ENCODE measurements around the gene DGKI. TPM values are rescaled to one million over a fixed set of nuclear protein-coding genes. Genes with fewer than 3 reads are reported as not detected.

The DGKI gene
- total and polyA plus RNA-seq, 2 of the 13 experiments (the other 11 are each of a cell fraction or from before 2014, with no cell fraction given), result 0.09 to 0.17 TPM

DNA sequence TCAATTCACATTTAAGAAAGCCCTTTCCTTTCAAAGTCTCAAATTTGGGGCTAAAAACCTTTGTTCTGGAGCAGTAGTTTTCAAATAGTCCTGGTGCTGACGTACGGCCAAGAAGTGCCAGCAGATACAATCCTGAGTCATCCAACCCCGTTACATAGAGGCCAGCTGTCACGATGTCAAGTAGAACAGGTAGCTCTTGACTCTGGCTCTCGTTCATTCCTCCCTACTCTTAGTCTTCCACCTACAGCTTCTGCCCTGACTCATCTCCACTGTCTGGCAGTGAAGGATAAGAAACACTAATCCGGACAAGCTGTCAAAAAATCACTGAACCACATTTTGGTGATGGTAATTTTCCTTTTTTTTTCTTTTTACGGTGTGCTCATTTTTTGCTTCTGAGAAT is 370.8 kb downstream of the DGKI start (continued):
- no peak for TF ChIP-seq ZFY (CRISPR knock-in tag; IDR thresholded peaks at IDR 0.05)
- TF ChIP-seq KLF15 (CRISPR knock-in tag; IDR thresholded peaks at IDR 0.05; ENCODE audit: borderline replicate concordance), result no peak
- TF ChIP-seq ZNF703 (CRISPR knock-in tag; IDR thresholded peaks at IDR 0.05; ENCODE audit: borderline replicate concordance), result no peak
- TF ChIP-seq PHF20 (CRISPR knock-in tag; IDR thresholded peaks at IDR 0.05), result no peak
- TF ChIP-seq, protein P1, sequence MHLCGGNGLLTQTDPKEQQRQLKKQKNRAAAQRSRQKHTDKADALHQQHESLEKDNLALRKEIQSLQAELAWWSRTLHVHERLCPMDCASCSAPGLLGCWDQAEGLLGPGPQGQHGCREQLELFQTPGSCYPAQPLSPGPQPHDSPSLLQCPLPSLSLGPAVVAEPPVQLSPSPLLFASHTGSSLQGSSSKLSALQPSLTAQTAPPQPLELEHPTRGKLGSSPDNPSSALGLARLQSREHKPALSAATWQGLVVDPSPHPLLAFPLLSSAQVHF (CRISPR knock-in tag; IDR thresholded peaks at IDR 0.05), result no peak

DNA sequence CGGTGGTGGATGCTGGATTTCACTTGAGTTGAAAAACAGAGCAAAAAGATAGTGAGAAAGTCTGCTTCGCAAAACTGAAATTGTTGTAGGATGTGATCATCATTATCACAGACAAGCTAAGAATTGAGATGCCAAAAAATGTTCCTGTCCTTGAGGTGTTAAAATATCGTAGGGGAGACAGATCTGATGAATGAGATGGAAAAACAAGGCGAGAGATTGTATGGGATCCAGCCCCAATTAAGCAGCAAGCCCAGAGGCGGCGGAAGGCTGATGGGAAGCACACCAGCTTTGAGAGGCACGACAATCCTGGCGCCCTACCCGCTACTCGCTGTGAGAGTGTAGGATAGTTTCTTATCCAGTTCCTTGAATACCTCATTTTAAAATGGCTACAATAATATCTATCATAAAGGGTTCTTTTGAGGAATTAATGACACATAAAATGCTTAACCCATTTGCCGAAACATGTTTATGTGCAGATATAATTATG is 372.2 kb downstream of the DGKI start:
- Histone ChIP-seq H3K4me1 (ENCODE audit: insufficient read depth, low read length) (no peaks in the 10 kb centered on the region), H3K9ac (ENCODE audit: insufficient read depth, low read depth, low read length) (no peak overlapping the region), H3K36me3 (replicated peaks in 1 of 2; ENCODE audit: control insufficient read depth in 1 of 2, insufficient read depth in 2 of 2, low read length in 2 of 2) (no peaks in the 10 kb centered on the region), H4K20me1 (ENCODE audit: insufficient read depth, low read length) (no peaks in the 10 kb centered on the region), H3K79me2 (ENCODE audit: insufficient read depth, low read length) (no peaks in the 10 kb centered on the region), H3K27ac (ENCODE audit: extremely low read length, insufficient read depth, low read length) (no peak overlapping the region), H2AFZ (ENCODE audit: low read length) (no peak overlapping the region), H3K4me2 (ENCODE audit: low read depth, low read length) (no peak overlapping the region), H3K9me3 (ENCODE audit: low read length) (no peaks in the 10 kb centered on the region), H3K4me3 (replicated peaks in 1 of 3; ENCODE audit: insufficient read depth in 1 of 3, low read depth in 2 of 3, low read length in 3 of 3) (no peak overlapping the region), H3K27me3 (ENCODE audit: control insufficient read depth in 1 of 2, insufficient read depth in 2 of 2, low read length in 2 of 2) (peaks cover 0 to 2% of the 10 kb centered on the region in 2 experiments; a peak in 1 of 5 replicates)
- DNase-seq (ENCODE audit: low spot score), result no peak
- ChIA-PET CTCF (ENCODE audit: low intra/inter-chr PET ratio, low total read pairs) (no interaction called here), POLR2A (no interaction called here)
- ATAC-seq, result no peak
- intact Hi-C loops (cut with micrococcal nuclease; ENCODE audit: unreplicated experiment), result no loop called here
- in situ Hi-C loops (cut with HindIII; ENCODE audit: extremely low pct_ligation_motif_present, low pct_unique_long_range_greater_than_20kb), result no loop called here
- no peak for FAIRE-seq
- no TSS peak for BruUV-seq (replicated peaks)
- 57% methylated on average over 11 of the region's 11 CpGs for WGBS (ENCODE audit: low lambda C conversion rate)
- no peak for TF ChIP-seq ZNF33A (CRISPR knock-in tag; IDR thresholded peaks at IDR 0.05; ENCODE audit: borderline replicate concordance)
- TF ChIP-seq, protein P2, sequence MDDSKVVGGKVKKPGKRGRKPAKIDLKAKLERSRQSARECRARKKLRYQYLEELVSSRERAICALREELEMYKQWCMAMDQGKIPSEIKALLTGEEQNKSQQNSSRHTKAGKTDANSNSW (CRISPR knock-in tag; IDR thresholded peaks at IDR 0.05; ENCODE audit: borderline replicate concordance), result no peak
- TF ChIP-seq EP300 (IDR thresholded peaks at IDR 0.05; ENCODE audit: low read depth in 2 of 2, low read length in 2 of 2), result no peak
- no peak for TF ChIP-seq EP300 (CRISPR knock-in tag; IDR thresholded peaks at IDR 0.05; ENCODE audit: borderline replicate concordance)
- TF ChIP-seq ATM (IDR thresholded peaks at IDR 0.05; ENCODE audit: borderline replicate concordance), result no peak
- TF ChIP-seq HMGA1 (CRISPR knock-in tag; conservative IDR thresholded peaks at IDR 0.05), result no peak
